ENCODE data around the gene PPFIA3. TPM values are rescaled to one million over a fixed set of nuclear protein-coding genes. Genes with fewer than 3 reads are reported as not detected.

The PPFIA3 gene
- total RNA-seq, 2 experiments from 2014 or later = 3.9 to 5.1 TPM

DNA sequence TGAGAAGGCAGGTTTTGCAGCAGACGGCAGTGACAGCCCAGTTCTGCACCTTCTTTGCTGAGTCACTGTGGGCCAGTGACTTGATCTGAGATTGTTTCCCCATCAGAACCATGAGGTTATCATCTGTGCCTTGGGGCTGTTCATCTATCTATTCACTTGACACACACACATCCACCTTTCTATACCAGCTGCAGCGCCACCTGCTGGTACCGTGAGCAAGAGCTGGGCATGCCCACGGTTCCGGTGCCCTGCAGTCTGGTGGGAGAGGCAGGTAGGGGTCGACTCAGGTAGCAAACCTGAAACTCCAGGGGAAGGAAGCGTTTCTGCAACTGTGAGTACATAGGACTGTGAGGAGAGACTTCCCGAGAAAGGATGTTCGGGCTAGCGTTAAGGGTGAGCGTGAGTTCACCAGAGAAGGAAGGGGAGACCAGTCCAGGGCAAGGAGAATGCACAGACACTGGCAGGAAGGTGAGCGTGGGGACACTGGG is 12.7 kb upstream of the PPFIA3 start:
- ChIA-PET POLR2A (interaction anchor here (2.2 to 3.2 kb wide), 2 partner anchors 8 to 12 kb away, joined by 14 read pairs; partner anchors contain the start of gene LIN7B), CTCF (interaction anchor here (0.7 to 2.9 kb wide), 19 partner anchors 9 to 107 kb away, joined by 3 to 41 read pairs (median 5); partner anchors contain the start of gene LIN7B)
- intact Hi-C loops (cut with micrococcal nuclease) = no loop called here
- Mint-ChIP-seq H3K27ac (peak overlapping the region; percentile 26), H3K4me3 (no peak overlapping the region), H3K9me3 (no peaks in the 10 kb centered on the region), H3K27me3 (no peaks in the 10 kb centered on the region), H3K36me3 (ENCODE audit: low read depth) (peaks cover 40% of the 10 kb centered on the region), H3K4me1 (ENCODE audit: low read depth) (peaks cover 7% of the 10 kb centered on the region)
- TF ChIP-seq, protein P1, sequence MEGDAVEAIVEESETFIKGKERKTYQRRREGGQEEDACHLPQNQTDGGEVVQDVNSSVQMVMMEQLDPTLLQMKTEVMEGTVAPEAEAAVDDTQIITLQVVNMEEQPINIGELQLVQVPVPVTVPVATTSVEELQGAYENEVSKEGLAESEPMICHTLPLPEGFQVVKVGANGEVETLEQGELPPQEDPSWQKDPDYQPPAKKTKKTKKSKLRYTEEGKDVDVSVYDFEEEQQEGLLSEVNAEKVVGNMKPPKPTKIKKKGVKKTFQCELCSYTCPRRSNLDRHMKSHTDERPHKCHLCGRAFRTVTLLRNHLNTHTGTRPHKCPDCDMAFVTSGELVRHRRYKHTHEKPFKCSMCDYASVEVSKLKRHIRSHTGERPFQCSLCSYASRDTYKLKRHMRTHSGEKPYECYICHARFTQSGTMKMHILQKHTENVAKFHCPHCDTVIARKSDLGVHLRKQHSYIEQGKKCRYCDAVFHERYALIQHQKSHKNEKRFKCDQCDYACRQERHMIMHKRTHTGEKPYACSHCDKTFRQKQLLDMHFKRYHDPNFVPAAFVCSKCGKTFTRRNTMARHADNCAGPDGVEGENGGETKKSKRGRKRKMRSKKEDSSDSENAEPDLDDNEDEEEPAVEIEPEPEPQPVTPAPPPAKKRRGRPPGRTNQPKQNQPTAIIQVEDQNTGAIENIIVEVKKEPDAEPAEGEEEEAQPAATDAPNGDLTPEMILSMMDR (IDR thresholded peaks at IDR 0.05) = peak; percentile 91
- DNase-seq = peak; percentile 77
- ATAC-seq = peak; percentile 68

DNA sequence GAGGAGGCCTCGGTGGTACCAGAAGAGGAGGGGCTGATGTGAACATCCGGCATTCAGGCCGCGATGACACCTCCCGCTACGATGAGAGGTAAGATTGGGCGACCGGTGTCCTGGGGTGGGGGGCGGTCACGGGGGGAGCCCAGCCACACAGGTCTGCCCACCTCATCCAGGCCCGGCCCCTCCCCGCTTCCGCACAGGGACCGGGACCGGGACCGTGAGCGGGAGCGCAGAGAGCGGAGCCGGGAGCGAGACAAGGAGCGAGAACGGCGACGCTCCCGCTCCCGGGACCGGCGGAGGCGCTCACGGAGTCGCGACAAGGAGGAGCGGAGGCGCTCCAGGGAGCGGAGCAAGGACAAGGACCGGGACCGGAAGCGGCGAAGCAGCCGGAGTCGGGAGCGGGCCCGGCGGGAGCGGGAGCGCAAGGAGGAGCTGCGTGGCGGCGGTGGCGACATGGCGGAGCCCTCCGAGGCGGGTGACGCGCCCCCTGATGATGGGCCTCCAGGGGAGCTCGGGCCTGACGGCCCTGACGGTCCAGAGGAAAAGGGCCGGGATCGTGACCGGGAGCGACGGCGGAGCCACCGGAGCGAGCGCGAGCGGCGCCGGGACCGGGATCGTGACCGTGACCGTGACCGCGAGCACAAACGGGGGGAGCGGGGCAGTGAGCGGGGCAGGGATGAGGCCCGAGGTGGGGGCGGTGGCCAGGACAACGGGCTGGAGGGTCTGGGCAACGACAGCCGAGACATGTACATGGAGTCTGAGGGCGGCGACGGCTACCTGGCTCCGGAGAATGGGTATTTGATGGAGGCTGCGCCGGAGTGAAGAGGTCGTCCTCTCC is 11.5 kb upstream of the PPFIA3 start:
- Mint-ChIP-seq H3K36me3 (ENCODE audit: low read depth) (peaks cover 36% of the 10 kb centered on the region), H3K9me3 (no peaks in the 10 kb centered on the region), H3K4me1 (ENCODE audit: low read depth) (peaks cover 9% of the 10 kb centered on the region), H3K27me3 (no peaks in the 10 kb centered on the region), H3K27ac (no peak overlapping the region), H3K4me3 (no peak overlapping the region)
- ATAC-seq (no peak), DNase-seq (no peak)
- ChIA-PET CTCF (interaction anchor here (1.1 to 4.8 kb wide), 3 partner anchors 9 to 38 kb away, joined by 3 to 30 read pairs (median 3); no protein-coding TSS in a partner anchor), POLR2A (interaction anchor here (2.3 kb wide), 1 partner anchor 10 kb away, joined by 8 read pairs; no protein-coding TSS in a partner anchor)
- intact Hi-C loops (cut with micrococcal nuclease) = no loop called here
- TF ChIP-seq, protein P1 (IDR thresholded peaks at IDR 0.05) = no peak

DNA sequence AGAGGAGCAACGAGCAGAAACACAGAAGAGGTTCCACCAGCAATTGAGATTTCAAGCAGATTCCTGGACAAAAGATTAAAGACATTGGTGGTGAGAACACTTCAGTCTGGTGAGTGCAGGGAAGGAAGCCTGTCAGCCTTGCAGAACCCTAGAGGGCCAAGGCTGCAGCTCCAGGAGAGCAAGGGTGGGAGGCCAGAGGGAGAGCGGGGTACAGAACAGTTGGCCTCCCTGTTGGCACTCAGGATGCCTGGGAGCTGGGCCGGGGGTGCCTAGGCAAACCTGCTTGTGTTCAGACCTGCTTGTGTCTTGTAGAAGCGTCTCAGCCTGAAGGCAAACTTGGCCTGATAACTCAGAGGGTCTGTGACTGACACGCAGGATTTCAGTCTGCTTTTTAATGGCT is 10.3 kb upstream of the PPFIA3 start:
- TF ChIP-seq, protein P1 (IDR thresholded peaks at IDR 0.05) = no peak
- no peak overlapping the region for H3K27ac Mint-ChIP-seq

DNA sequence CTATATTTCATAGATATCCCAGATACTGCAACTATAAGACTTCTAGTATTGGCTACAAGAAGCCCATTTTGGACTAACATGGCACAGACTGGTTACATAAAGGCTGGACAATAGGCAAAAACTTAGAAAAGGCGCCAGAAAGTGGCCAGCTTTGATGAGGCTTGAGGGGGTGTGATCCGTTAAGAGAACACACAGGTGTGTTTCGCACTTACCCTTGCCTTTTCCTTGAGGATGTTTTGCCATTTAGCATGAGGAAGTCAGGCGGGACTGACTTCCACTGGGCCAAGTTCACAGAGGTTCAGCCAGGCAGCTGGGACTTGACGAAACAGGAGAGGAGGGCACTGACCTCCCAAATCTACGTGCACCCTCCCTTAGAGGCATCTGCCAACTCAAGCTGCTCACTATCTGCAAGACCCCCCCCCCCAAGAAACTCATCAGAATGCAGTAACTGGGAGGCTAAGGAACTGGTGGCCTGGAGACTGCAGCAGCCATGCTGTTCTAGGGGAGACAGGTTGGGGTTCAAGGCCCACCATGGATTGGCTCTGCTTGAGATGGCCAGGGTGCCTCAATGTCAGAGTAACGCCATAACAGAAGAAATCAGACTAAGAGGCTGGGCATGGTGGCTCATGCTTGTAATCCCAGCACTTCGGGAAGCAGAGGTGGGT is 9.6 kb upstream of the PPFIA3 start:
- intact Hi-C loops (cut with micrococcal nuclease) = no loop called here
- DNase-seq = no peak

More for the DNA sequence above, 10.3 kb upstream of the PPFIA3 start:
- DNase-seq (no peak), ATAC-seq (no peak)
- no peaks in the 10 kb centered on the region for H3K9me3 Mint-ChIP-seq
- no peaks in the 10 kb centered on the region for H3K27me3 Mint-ChIP-seq
- CTCF ChIA-PET = interaction anchor here (1.2 to 4.8 kb wide), 2 partner anchors 11 to 37 kb away, joined by 3 to 30 read pairs; no protein-coding TSS in a partner anchor
- H3K36me3 Mint-ChIP-seq (ENCODE audit: low read depth) = peaks cover 35% of the 10 kb centered on the region
- POLR2A ChIA-PET = interaction anchor here (1.7 to 2.3 kb wide), 3 partner anchors 9 to 14 kb away, joined by 6 to 8 read pairs (median 7); no protein-coding TSS in a partner anchor
- no peak overlapping the region for H3K4me3 Mint-ChIP-seq
- intact Hi-C loops (cut with micrococcal nuclease) = no loop called here
- H3K4me1 Mint-ChIP-seq (ENCODE audit: low read depth) = peaks cover 14% of the 10 kb centered on the region

More for the DNA sequence above, 9.6 kb upstream of the PPFIA3 start:
- ChIA-PET CTCF (interaction anchor here (4.8 kb wide), 1 partner anchor 11 kb away, joined by 30 read pairs; no protein-coding TSS in a partner anchor), POLR2A (interaction anchor here (0.8 to 2.3 kb wide), 4 partner anchors 8 to 15 kb away, joined by 3 to 8 read pairs (median 6); no protein-coding TSS in a partner anchor)
- H3K9me3 Mint-ChIP-seq = no peaks in the 10 kb centered on the region
- TF ChIP-seq, protein P1 (IDR thresholded peaks at IDR 0.05) = no peak
- H3K27me3 Mint-ChIP-seq = no peaks in the 10 kb centered on the region
- peaks cover 14% of the 10 kb centered on the region for H3K4me1 Mint-ChIP-seq (ENCODE audit: low read depth)
- ATAC-seq = no peak
- H3K27ac Mint-ChIP-seq = no peak overlapping the region
- H3K36me3 Mint-ChIP-seq (ENCODE audit: low read depth) = peaks cover 33% of the 10 kb centered on the region
- no peak overlapping the region for H3K4me3 Mint-ChIP-seq
